ENCODE results near the gene GRB2.

- TF ChIP-seq GATA2 (IDR thresholded peaks at IDR 0.05; ENCODE audit: low read depth, low read length) (no peak), GATA3 (IDR thresholded peaks at IDR 0.05; ENCODE audit: low read depth, low read length) (no peak)
Measured at GRCh38 chr17:75361996-75362395, 43.5 kb downstream of the GRB2 start.

Measured in SH-SY5Y (cell line).